Activated T-cell treated with anti-CD3 and anti-CD28 coated beads, Interleukin-2, amount 50 U/mL, for 72 hours (primary cell): Measurements from ENCODE around the gene CRABP2. TPM values are rescaled to one million over a fixed set of nuclear protein-coding genes. Genes with fewer than 3 reads are reported as not detected.

Experiments used
- ATAC-seq, 2 donors: fragments of 150-1000 bp; cut with Tn5 transposase; replicated peaks in 1 of 2; 2 replicates each; pipeline ENCODE4 v1.10.0; 2021; ENCODE audit warnings: moderate library complexity in 2 of 2, mild to moderate bottlenecking in 1 of 2
- DNase-seq, 2 donors: peaks; one replicate each; pipeline ENCODE4 v3.0.0; 2021 to 2022; ENCODE audit warnings: mixed read lengths in 1 of 2
- H3K27ac Mint-ChIP-seq: one replicate; pipeline ENCODE4 v1.8.0; 2022; ENCODE audit warnings: mild to moderate bottlenecking, moderate library complexity, mixed read lengths
- H3K27me3 Mint-ChIP-seq: one replicate; pipeline ENCODE4 v1.8.0; 2022; ENCODE audit warnings: low read depth, mixed read lengths
- H3K36me3 Mint-ChIP-seq, 2 donors: one replicate each; pipeline ENCODE4 v1.8.0; 2022; ENCODE audit warnings: mixed read lengths in 2 of 2, mild to moderate bottlenecking in 1 of 2; ENCODE audit not compliant: insufficient read depth in 2 of 2
- H3K4me1 Mint-ChIP-seq: one replicate; pipeline ENCODE4 v1.8.0; 2022; ENCODE audit warnings: low read depth, mixed read lengths
- H3K4me3 Mint-ChIP-seq, 2 donors: one replicate each; pipeline ENCODE4 v1.8.0; 2022; ENCODE audit warnings: mild to moderate bottlenecking in 2 of 2, mixed read lengths in 2 of 2, moderate library complexity in 2 of 2
- H3K9me3 Mint-ChIP-seq, 2 donors: one replicate each; pipeline ENCODE4 v1.8.0; 2022; ENCODE audit warnings: mixed read lengths in 2 of 2
- total RNA-seq, 2 donors: library from RNA; stranded (reverse); gene quantifications; one replicate each; pipeline ENCODE4 v1.2.3, GENCODE V29; 2022

The CRABP2 gene
- total RNA-seq, 2 donors from 2014 or later: 2.5 TPM

- ATAC-seq: no peak
- Mint-ChIP-seq H3K36me3 (no peaks in the 10 kb centered on the region), H3K4me3 (no peak overlapping the region), H3K4me1 (peaks cover 36% of the 10 kb centered on the region), H3K9me3 (no peaks in the 10 kb centered on the region), H3K27ac (no peak overlapping the region), H3K27me3 (peaks cover 80% of the 10 kb centered on the region)
- no peak for DNase-seq
These were observed 50.1 kb downstream of the CRABP2 start for GRCh38 chr1:156655151-156655903.

DNA sequence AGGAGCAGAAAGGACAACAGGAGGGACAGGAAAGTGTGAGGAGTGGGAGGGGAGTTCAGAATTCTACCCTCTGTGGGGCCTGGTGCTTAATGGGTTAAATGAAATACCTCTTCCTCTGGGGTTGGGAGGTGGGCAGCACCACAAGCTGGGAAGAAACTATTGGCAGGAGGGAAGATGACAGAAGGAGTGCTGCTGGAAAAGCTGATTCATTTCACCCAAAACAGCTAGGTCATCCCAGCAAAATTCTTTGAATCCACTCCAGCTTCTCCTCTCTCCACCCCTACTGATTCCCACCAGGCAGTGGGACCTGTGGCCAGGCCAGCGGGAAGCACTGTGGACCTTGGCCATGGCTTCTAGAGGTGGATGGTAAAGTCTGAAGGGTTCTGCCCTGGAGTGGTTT lies 50.7 kb downstream of the CRABP2 start:
- H3K36me3 Mint-ChIP-seq: no peaks in the 10 kb centered on the region
- H3K27ac Mint-ChIP-seq: no peak overlapping the region
- no peaks in the 10 kb centered on the region for H3K9me3 Mint-ChIP-seq
- peaks cover 85% of the 10 kb centered on the region for H3K27me3 Mint-ChIP-seq
- H3K4me1 Mint-ChIP-seq: peaks cover 30% of the 10 kb centered on the region
- DNase-seq (no peak), ATAC-seq (no peak)
- H3K4me3 Mint-ChIP-seq: no peak overlapping the region

GRCh38 chr1:156652992-156653355 lies 52.4 kb downstream of the CRABP2 start:
- no peak for ATAC-seq
- Mint-ChIP-seq H3K4me1 (peaks cover 13% of the 10 kb centered on the region), H3K9me3 (no peaks in the 10 kb centered on the region)

GRCh38 chr1:156652131-156652991 lies 53.0 kb downstream of the CRABP2 start:
- DNase-seq (no peak), ATAC-seq (no peak)
- Mint-ChIP-seq H3K36me3 (no peaks in the 10 kb centered on the region), H3K4me1 (peaks cover 8% of the 10 kb centered on the region), H3K27me3 (peaks cover 95% of the 10 kb centered on the region), H3K4me3 (no peak overlapping the region), H3K27ac (no peak overlapping the region), H3K9me3 (no peaks in the 10 kb centered on the region)

More at GRCh38 chr1:156652992-156653355, 52.4 kb downstream of the CRABP2 start:
- no peak overlapping the region for H3K4me3 Mint-ChIP-seq
- H3K27me3 Mint-ChIP-seq: peaks cover 95% of the 10 kb centered on the region
- no peak for DNase-seq
- H3K27ac Mint-ChIP-seq: no peak overlapping the region
- H3K36me3 Mint-ChIP-seq: no peaks in the 10 kb centered on the region

Other genes with a start within 250 kb of the CRABP2 start
- 10 to 100 TPM; 73.3 to 86.8 TPM for gene MEF2D, start 204.8 kb downstream of the CRABP2 start, total RNA-seq
- gene IQGAP3, start 133.0 kb downstream of the CRABP2 start, total RNA-seq: 10 to 100 TPM; 13.6 to 22.5 TPM
- gene TTC24, start 125.9 kb downstream of the CRABP2 start, total RNA-seq: 10 to 100 TPM; 14.7 to 17.4 TPM
- 10 to 100 TPM; 48.3 to 57.3 TPM for gene NAXE, start 113.8 kb downstream of the CRABP2 start, total RNA-seq
- 10 to 100 TPM; 25.6 to 31.6 TPM for gene GPATCH4, start 104.1 kb downstream of the CRABP2 start, total RNA-seq
- gene HAPLN2, start 86.2 kb downstream of the CRABP2 start, total RNA-seq: under 1 TPM; 0.22 to 1.00 TPM
- gene BCAN, start 63.5 kb downstream of the CRABP2 start, total RNA-seq: under 1 TPM in 1 of 2 donors, not detected in 1; 0.10 TPM
- under 1 TPM in 1 of 2 donors, not detected in 1; 0.05 TPM for gene NES, start 28.2 kb downstream of the CRABP2 start, total RNA-seq
- 100 to 1,000 TPM in 1 of 2 donors, 10 to 100 TPM in 1; 90.5 to 100 TPM for gene METTL25B, start 22.9 kb upstream of the CRABP2 start, total RNA-seq
- gene ISG20L2, start 23.2 kb upstream of the CRABP2 start, total RNA-seq: 10 to 100 TPM; 36.3 to 37.1 TPM
- 10 to 100 TPM; 45.9 to 67.8 TPM for gene MRPL24, start 35.5 kb upstream of the CRABP2 start, total RNA-seq
- gene HDGF, start 46.1 kb upstream of the CRABP2 start, total RNA-seq: 100 to 1,000 TPM; 185 to 217 TPM
- gene PRCC, start 62.0 kb upstream of the CRABP2 start, total RNA-seq: 10 to 100 TPM; 67.7 to 84.4 TPM
- 100 to 1,000 TPM; 221 to 246 TPM for gene SH2D2A, start 111.3 kb upstream of the CRABP2 start, total RNA-seq
- under 1 TPM; 0.17 to 0.30 TPM for gene INSRR, start 153.5 kb upstream of the CRABP2 start, total RNA-seq
- 10 to 100 TPM; 16.8 to 21.4 TPM for gene NTRK1, start 155.3 kb upstream of the CRABP2 start, total RNA-seq
- under 1 TPM in 1 of 2 donors, not detected in 1; 0.07 TPM for gene PEAR1, start 188.1 kb upstream of the CRABP2 start, total RNA-seq
- gene LRRC71, start 215.0 kb upstream of the CRABP2 start, total RNA-seq: not detected